Measurements from ENCODE around the gene PEAR1. TPM values are rescaled to one million over a fixed set of nuclear protein-coding genes. Genes with fewer than 3 reads are reported as not detected.

The PEAR1 gene
- total RNA-seq, 1 experiment from 2014 or later = 0.39 TPM

DNA sequence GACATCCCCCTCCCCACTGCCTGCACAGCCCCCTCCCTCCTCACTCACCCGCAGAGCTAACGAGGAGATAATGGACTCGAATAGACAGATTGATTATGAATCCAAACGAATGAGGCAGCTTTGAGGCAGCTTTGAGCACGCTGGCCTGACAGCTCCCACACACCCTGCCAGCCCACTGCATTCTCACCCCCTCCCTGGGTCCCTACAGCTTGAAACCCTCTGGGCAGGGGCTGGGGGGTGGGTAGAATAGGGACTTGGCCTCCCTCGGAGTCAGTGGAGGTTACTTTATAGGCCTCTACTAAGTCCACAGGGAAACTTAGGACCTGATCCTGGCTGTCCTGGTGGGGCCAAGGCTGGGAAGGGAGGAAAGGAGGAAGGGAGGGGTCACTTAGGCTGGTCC is 30.9 kb upstream of the PEAR1 start:
- H2BK5ac ChIP-seq (ENCODE audit: insufficient read length, low read length) = no peak overlapping the region
- no peak overlapping the region for H3K56ac ChIP-seq (ENCODE audit: insufficient read length, low read depth, low read length)
- no CpG with 5 or more reads among the region's 6 CpGs for WGBS (ENCODE audit: extremely low coverage, insufficient read length, low lambda C conversion rate)
- no peak overlapping the region for H4K8ac ChIP-seq (replicated peaks; ENCODE audit: insufficient read length, low read depth, low read length)
- Mint-ChIP-seq H3K4me1 (peaks cover 8 to 43% of the 10 kb centered on the region in 2 experiments), H3K9me3 (no peaks in the 10 kb centered on the region; a peak in 1 of 5 replicates), H3K4me3 (no peak overlapping the region), H3K36me3 (ENCODE audit: insufficient read depth in 1 of 3, low read depth in 3 of 3) (no peaks in the 10 kb centered on the region), H3K27ac (no peak overlapping the region), H3K27me3 (ENCODE audit: low read depth) (peaks cover 85% of the 10 kb centered on the region)
- no peaks in the 10 kb centered on the region for H3K79me1 ChIP-seq (ENCODE audit: insufficient read depth, low read depth, low read length, poor library complexity, severe bottlenecking)
- no peak overlapping the region for H3T11ph ChIP-seq (ENCODE audit: low read length)
- no peak overlapping the region for H3K18ac ChIP-seq (ENCODE audit: insufficient read length, low read depth, low read length)
- no peak overlapping the region for H2BK120ac ChIP-seq (ENCODE audit: low read depth, low read length, poor library complexity, severe bottlenecking)
- H3K9ac ChIP-seq (ENCODE audit: extremely low read depth, insufficient read length, low read length) = no peak overlapping the region
- H3K23me2 ChIP-seq (ENCODE audit: insufficient read length, low read depth, low read length, poor library complexity, severe bottlenecking) = peaks cover 13% of the 10 kb centered on the region
- no peak overlapping the region for H2AFZ ChIP-seq (ENCODE audit: low read length)
- no peak for DNase-seq
- H4K20me1 ChIP-seq (ENCODE audit: control insufficient read depth, insufficient read depth, insufficient read length) = no peaks in the 10 kb centered on the region
- H3K27ac ChIP-seq (ENCODE audit: insufficient read length, low read depth, low read length) = no peak overlapping the region
- no peak overlapping the region for H2BK15ac ChIP-seq (ENCODE audit: low read depth, low read length)
- no peak overlapping the region for H3K14ac ChIP-seq (ENCODE audit: insufficient read depth, low read length)
- no peaks in the 10 kb centered on the region; the same call in 1 of the 2 replicates for H3K4me1 ChIP-seq (ENCODE audit: insufficient read depth, low read length)
- TF ChIP-seq, protein P1, sequence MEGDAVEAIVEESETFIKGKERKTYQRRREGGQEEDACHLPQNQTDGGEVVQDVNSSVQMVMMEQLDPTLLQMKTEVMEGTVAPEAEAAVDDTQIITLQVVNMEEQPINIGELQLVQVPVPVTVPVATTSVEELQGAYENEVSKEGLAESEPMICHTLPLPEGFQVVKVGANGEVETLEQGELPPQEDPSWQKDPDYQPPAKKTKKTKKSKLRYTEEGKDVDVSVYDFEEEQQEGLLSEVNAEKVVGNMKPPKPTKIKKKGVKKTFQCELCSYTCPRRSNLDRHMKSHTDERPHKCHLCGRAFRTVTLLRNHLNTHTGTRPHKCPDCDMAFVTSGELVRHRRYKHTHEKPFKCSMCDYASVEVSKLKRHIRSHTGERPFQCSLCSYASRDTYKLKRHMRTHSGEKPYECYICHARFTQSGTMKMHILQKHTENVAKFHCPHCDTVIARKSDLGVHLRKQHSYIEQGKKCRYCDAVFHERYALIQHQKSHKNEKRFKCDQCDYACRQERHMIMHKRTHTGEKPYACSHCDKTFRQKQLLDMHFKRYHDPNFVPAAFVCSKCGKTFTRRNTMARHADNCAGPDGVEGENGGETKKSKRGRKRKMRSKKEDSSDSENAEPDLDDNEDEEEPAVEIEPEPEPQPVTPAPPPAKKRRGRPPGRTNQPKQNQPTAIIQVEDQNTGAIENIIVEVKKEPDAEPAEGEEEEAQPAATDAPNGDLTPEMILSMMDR (conservative IDR thresholded peaks at IDR 0.05) = no peak
- H3K79me2 ChIP-seq (ENCODE audit: insufficient read depth, low read length) = no peaks in the 10 kb centered on the region
- H4K91ac ChIP-seq (ENCODE audit: insufficient read length, low read depth, low read length) = no peak overlapping the region
- peaks cover 62% of the 10 kb centered on the region for H3K27me3 ChIP-seq (ENCODE audit: insufficient read depth, low read length)
- H2BK12ac ChIP-seq (ENCODE audit: insufficient read length, low read depth, low read length) = no peak overlapping the region
- no peak overlapping the region for H3K23ac ChIP-seq (ENCODE audit: insufficient read length, low read depth, low read length)
- H2BK20ac ChIP-seq (ENCODE audit: low read depth, low read length, poor library complexity, severe bottlenecking) = no peak overlapping the region
- H3K9me3 ChIP-seq (ENCODE audit: control insufficient read depth, low read depth, low read length) = no peaks in the 10 kb centered on the region
- H3K4ac ChIP-seq (ENCODE audit: low read depth, low read length) = no peak overlapping the region
- no peak overlapping the region for H2AK5ac ChIP-seq (ENCODE audit: insufficient read length, low read length)
- H3K4me2 ChIP-seq (ENCODE audit: insufficient read depth, insufficient read length, low read length) = no peak overlapping the region
- H4K5ac ChIP-seq (ENCODE audit: insufficient read length, low read depth, low read length) = no peak overlapping the region
